SK-N-SH treated with all-trans-retinoic acid at 6 μM for 48 hours (cell line): Measurements from ENCODE around the gene DTNB.
A peak's percentile ranks its signal among the peaks of the same experiment; 100 is the strongest.

Experiments used
- ATAC-seq: fragments of 200-7000 bp; cut with Tn5 transposase; 3 replicates; pipeline ENCODE4 v1.9.1; 2020; ENCODE audit warnings: mild to moderate bottlenecking, moderate library complexity
- ARNTL ChIP-seq: fragments of 450-650 bp; formaldehyde crosslinking; IDR thresholded peaks from 2 replicates; pipeline ENCODE4 v1.5.0; 2020; ENCODE audit warnings: low read depth, mild to moderate bottlenecking, moderate library complexity, borderline replicate concordance
- BACH2 ChIP-seq: fragments of 250-450 bp; sonication (Bioruptor Pico); IDR thresholded peaks from 2 replicates; pipeline ENCODE4 v1.9.0; 2021; ENCODE audit warnings: mild to moderate bottlenecking, borderline replicate concordance
- CSDC2 ChIP-seq: fragments of 250-450 bp; sonication (Bioruptor Pico); IDR thresholded peaks from 2 replicates; pipeline ENCODE4 v1.5.0; 2020; ENCODE audit warnings: mild to moderate bottlenecking, moderate library complexity
- ESRRG ChIP-seq: fragments of 250-450 bp; sonication (Bioruptor Pico); IDR thresholded peaks from 2 replicates; pipeline ENCODE4 v1.6.1; 2021; ENCODE audit warnings: mild to moderate bottlenecking
- GLIS3 ChIP-seq: fragments of 250-450 bp; sonication (Bioruptor Pico); IDR thresholded peaks from 2 replicates; pipeline ENCODE4 v1.5.0; 2020; ENCODE audit warnings: mild to moderate bottlenecking, moderate library complexity
- ISL1 ChIP-seq: fragments of 250-450 bp; sonication (Bioruptor Pico); IDR thresholded peaks from 2 replicates; pipeline ENCODE4 v2.1.2; 2022; ENCODE audit warnings: mild to moderate bottlenecking, moderate library complexity
- OSR1 ChIP-seq: fragments of 250-450 bp; sonication (Bioruptor Pico); IDR thresholded peaks from 2 replicates; pipeline ENCODE4 v1.8.0; 2022; ENCODE audit warnings: moderate library complexity, mild to moderate bottlenecking, inconsistent platforms
- RARB ChIP-seq: fragments of 250-450 bp; sonication (Bioruptor Pico); IDR thresholded peaks from 2 replicates; pipeline ENCODE4 v1.8.0; 2021; ENCODE audit warnings: mild to moderate bottlenecking, moderate library complexity
- SNAI2 ChIP-seq: fragments of 250-450 bp; sonication (Bioruptor Pico); IDR thresholded peaks from 2 replicates; pipeline ENCODE4 v1.5.0; 2020; ENCODE audit warnings: mild to moderate bottlenecking, moderate library complexity
- TCF4 ChIP-seq: fragments of 250-450 bp; sonication (Bioruptor Pico); IDR thresholded peaks from 2 replicates; pipeline ENCODE4 v1.8.0; 2021; ENCODE audit warnings: mild to moderate bottlenecking, moderate library complexity, borderline replicate concordance
- TOX ChIP-seq: fragments of 250-450 bp; sonication (Bioruptor Pico); IDR thresholded peaks from 2 replicates; pipeline ENCODE4 v1.8.0; 2021; ENCODE audit warnings: mild to moderate bottlenecking, moderate library complexity, borderline replicate concordance
- ZC3H10 ChIP-seq: fragments of 250-450 bp; sonication (Bioruptor Pico); IDR thresholded peaks from 2 replicates; pipeline ENCODE4 v1.5.1; 2021; ENCODE audit warnings: mild to moderate bottlenecking, moderate library complexity
- ZFP3 ChIP-seq: fragments of 250-450 bp; sonication (Bioruptor Pico); IDR thresholded peaks from 2 replicates; pipeline ENCODE4 v1.5.0; 2020; ENCODE audit warnings: mild to moderate bottlenecking, moderate library complexity
- ZNF565 ChIP-seq: fragments of 450-650 bp; formaldehyde crosslinking; conservative IDR thresholded peaks from 2 replicates; pipeline ENCODE4 v1.5.0; 2020; ENCODE audit warnings: low read depth, mild to moderate bottlenecking, moderate library complexity
- ZNF70 ChIP-seq: fragments of 450-650 bp; formaldehyde crosslinking; IDR thresholded peaks from 2 replicates; pipeline ENCODE4 v1.5.0; 2020; ENCODE audit warnings: mild to moderate bottlenecking, moderate library complexity
- ZNF8 ChIP-seq: fragments of 450-650 bp; formaldehyde crosslinking; IDR thresholded peaks from 2 replicates; pipeline ENCODE4 v1.5.0; 2020; ENCODE audit warnings: mild to moderate bottlenecking, moderate library complexity
- TF ChIP-seq, protein P1 (sequence below): fragments of 250-450 bp; sonication (Bioruptor Pico); IDR thresholded peaks from 2 replicates; pipeline ENCODE4 v1.8.0; 2021; ENCODE audit warnings: low read depth, mild to moderate bottlenecking, moderate library complexity, borderline replicate concordance
- TF ChIP-seq, protein P2 (sequence below): fragments of 250-450 bp; sonication (Bioruptor Pico); IDR thresholded peaks from 2 replicates; pipeline ENCODE4 v1.5.1; 2020; ENCODE audit warnings: low read depth, mild to moderate bottlenecking, moderate library complexity
- TF ChIP-seq, protein P3 (sequence below): fragments of 250-450 bp; sonication (Bioruptor Pico); IDR thresholded peaks from 2 replicates; pipeline ENCODE4 v1.5.1; 2021; ENCODE audit warnings: mild to moderate bottlenecking, moderate library complexity
- TF ChIP-seq, protein P4 (sequence below): fragments of 250-450 bp; sonication (Bioruptor Pico); IDR thresholded peaks from 2 replicates; pipeline ENCODE4 v1.5.0; 2020; ENCODE audit warnings: mild to moderate bottlenecking, moderate library complexity
- TF ChIP-seq, protein P5 (sequence below): fragments of 250-450 bp; sonication (Bioruptor Pico); IDR thresholded peaks from 2 replicates; pipeline ENCODE4 v1.8.0; 2020; ENCODE audit warnings: mild to moderate bottlenecking, moderate library complexity, borderline replicate concordance

Gene DTNB

DNA sequence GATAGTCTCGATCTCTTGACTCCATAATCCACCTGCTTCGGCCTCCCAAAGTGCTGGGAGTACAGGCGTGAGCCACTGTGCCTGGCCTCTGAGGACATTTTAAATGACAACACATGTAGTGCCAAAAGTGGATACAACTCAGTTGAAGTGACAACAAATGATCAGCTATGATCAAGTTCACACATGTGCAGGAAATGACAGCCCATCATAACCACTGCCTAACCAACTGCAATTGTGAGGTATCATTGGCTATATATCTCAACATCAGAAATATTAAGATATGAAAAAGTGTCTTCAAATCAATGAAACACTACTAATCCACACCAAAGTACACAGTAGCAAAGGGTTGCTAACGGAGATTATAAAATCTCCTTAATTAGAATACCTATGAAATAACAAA lies 84.8 kb downstream of the DTNB start:
- TF ChIP-seq, protein P1, sequence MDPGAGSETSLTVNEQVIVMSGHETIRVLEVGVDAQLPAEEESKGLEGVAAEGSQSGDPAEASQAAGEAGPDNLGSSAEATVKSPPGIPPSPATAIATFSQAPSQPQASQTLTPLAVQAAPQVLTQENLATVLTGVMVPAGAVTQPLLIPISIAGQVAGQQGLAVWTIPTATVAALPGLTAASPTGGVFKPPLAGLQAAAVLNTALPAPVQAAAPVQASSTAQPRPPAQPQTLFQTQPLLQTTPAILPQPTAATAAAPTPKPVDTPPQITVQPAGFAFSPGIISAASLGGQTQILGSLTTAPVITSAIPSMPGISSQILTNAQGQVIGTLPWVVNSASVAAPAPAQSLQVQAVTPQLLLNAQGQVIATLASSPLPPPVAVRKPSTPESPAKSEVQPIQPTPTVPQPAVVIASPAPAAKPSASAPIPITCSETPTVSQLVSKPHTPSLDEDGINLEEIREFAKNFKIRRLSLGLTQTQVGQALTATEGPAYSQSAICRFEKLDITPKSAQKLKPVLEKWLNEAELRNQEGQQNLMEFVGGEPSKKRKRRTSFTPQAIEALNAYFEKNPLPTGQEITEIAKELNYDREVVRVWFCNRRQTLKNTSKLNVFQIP (CRISPR knock-in tag) = no peak
- TF ChIP-seq TCF4 (no peak), ESRRG (CRISPR knock-in tag) (no peak)
- ATAC-seq = no peak

DNA sequence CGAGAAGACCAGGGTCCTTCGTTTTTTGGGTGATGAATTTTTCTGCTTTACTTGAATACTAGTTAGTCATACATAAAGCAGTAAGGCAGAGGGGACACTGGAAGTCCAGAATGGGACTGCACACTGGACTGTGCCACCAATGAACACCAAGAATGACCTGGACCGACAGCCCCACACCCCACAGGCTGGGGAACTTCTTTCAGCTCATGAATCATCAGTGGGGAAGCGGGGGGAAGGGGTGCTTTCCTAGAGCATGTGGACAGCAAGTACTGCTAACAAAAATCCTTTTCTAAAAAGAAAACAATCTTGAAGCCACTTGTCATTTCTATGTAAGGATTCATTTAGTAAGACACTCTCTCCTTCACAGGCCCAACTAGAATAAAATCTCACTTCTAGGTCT lies 86.0 kb downstream of the DTNB start:
- ATAC-seq = peak; percentile 81
- TF ChIP-seq, protein P1 (CRISPR knock-in tag) = no peak
- TF ChIP-seq BACH2 (CRISPR knock-in tag) (no peak), GLIS3 (CRISPR knock-in tag) (no peak), ZNF70 (no peak)
- TF ChIP-seq, protein P2, sequence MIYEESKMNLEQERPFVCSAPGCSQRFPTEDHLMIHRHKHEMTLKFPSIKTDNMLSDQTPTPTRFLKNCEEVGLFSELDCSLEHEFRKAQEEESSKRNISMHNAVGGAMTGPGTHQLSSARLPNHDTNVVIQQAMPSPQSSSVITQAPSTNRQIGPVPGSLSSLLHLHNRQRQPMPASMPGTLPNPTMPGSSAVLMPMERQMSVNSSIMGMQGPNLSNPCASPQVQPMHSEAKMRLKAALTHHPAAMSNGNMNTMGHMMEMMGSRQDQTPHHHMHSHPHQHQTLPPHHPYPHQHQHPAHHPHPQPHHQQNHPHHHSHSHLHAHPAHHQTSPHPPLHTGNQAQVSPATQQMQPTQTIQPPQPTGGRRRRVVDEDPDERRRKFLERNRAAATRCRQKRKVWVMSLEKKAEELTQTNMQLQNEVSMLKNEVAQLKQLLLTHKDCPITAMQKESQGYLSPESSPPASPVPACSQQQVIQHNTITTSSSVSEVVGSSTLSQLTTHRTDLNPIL (CRISPR knock-in tag) = no peak

DNA sequence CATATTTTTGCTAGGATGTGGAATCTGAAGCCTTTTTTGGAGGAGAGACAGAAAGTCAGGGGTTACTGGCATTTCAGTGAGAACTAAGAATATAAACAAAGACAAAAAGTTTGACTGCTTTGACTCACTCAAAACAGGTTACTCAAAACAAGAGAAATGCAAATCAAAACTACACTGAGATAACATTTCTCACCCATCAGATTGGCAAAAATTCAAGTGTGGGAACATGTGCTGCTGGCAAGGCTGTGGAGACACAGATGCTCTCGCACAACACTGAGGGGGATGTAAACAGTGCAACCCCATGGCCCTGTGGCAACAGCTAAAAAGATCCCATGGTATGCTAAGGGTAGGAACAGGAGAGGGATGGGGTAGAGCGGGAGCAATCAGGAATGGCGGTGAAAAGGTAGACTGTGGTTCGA lies 86.6 kb downstream of the DTNB start:
- ATAC-seq = peak; percentile 70

More for the DNA sequence above, 86.6 kb downstream of the DTNB start:
- TF ChIP-seq CSDC2 (CRISPR knock-in tag) (peak; percentile 19; the same call in 1 of the 2 replicates), TOX (CRISPR knock-in tag) (no peak), ZNF8 (peak; percentile 30; the same call in 1 of the 2 replicates), ZNF565 (CRISPR knock-in tag) (no peak), ZNF70 (no peak), TCF4 (0 out of 2 replicates have a peak, but pooled peaks have one; percentile 40), ARNTL (no peak), ISL1 (CRISPR knock-in tag) (no peak), ZFP3 (no peak), SNAI2 (CRISPR knock-in tag) (no peak), ESRRG (CRISPR knock-in tag) (no peak), RARB (CRISPR knock-in tag) (no peak), GLIS3 (CRISPR knock-in tag) (no peak), ZC3H10 (CRISPR knock-in tag) (no peak), BACH2 (CRISPR knock-in tag) (no peak), OSR1 (CRISPR knock-in tag) (no peak)
- TF ChIP-seq, protein P1 (CRISPR knock-in tag) = no peak
- TF ChIP-seq, protein P3, sequence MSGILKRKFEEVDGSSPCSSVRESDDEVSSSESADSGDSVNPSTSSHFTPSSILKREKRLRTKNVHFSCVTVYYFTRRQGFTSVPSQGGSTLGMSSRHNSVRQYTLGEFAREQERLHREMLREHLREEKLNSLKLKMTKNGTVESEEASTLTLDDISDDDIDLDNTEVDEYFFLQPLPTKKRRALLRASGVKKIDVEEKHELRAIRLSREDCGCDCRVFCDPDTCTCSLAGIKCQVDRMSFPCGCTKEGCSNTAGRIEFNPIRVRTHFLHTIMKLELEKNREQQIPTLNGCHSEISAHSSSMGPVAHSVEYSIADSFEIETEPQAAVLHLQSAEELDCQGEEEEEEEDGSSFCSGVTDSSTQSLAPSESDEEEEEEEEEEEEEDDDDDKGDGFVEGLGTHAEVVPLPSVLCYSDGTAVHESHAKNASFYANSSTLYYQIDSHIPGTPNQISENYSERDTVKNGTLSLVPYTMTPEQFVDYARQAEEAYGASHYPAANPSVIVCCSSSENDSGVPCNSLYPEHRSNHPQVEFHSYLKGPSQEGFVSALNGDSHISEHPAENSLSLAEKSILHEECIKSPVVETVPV = no peak
- TF ChIP-seq, protein P2 (CRISPR knock-in tag) = no peak
- TF ChIP-seq, protein P4, sequence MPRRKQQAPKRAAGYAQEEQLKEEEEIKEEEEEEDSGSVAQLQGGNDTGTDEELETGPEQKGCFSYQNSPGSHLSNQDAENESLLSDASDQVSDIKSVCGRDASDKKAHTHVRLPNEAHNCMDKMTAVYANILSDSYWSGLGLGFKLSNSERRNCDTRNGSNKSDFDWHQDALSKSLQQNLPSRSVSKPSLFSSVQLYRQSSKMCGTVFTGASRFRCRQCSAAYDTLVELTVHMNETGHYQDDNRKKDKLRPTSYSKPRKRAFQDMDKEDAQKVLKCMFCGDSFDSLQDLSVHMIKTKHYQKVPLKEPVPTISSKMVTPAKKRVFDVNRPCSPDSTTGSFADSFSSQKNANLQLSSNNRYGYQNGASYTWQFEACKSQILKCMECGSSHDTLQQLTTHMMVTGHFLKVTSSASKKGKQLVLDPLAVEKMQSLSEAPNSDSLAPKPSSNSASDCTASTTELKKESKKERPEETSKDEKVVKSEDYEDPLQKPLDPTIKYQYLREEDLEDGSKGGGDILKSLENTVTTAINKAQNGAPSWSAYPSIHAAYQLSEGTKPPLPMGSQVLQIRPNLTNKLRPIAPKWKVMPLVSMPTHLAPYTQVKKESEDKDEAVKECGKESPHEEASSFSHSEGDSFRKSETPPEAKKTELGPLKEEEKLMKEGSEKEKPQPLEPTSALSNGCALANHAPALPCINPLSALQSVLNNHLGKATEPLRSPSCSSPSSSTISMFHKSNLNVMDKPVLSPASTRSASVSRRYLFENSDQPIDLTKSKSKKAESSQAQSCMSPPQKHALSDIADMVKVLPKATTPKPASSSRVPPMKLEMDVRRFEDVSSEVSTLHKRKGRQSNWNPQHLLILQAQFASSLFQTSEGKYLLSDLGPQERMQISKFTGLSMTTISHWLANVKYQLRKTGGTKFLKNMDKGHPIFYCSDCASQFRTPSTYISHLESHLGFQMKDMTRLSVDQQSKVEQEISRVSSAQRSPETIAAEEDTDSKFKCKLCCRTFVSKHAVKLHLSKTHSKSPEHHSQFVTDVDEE (CRISPR knock-in tag) = peak; percentile 48; the same call in 1 of the 2 replicates
- TF ChIP-seq, protein P5, sequence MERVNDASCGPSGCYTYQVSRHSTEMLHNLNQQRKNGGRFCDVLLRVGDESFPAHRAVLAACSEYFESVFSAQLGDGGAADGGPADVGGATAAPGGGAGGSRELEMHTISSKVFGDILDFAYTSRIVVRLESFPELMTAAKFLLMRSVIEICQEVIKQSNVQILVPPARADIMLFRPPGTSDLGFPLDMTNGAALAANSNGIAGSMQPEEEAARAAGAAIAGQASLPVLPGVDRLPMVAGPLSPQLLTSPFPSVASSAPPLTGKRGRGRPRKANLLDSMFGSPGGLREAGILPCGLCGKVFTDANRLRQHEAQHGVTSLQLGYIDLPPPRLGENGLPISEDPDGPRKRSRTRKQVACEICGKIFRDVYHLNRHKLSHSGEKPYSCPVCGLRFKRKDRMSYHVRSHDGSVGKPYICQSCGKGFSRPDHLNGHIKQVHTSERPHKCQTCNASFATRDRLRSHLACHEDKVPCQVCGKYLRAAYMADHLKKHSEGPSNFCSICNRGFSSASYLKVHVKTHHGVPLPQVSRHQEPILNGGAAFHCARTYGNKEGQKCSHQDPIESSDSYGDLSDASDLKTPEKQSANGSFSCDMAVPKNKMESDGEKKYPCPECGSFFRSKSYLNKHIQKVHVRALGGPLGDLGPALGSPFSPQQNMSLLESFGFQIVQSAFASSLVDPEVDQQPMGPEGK = no peak
- TF ChIP-seq, all 23 proteins: peak for 4
